ENCODE measurements around the gene PSORS1C1.

Gene PSORS1C1

GRCh38 chr6:31090275-31090972 lies 24.2 kb upstream of the PSORS1C1 start:
- TF ChIP-seq ZFX (IDR thresholded peaks at IDR 0.05) (no peak), CTCF (conservative IDR thresholded peaks at IDR 0.05) (no peak)
- no peak overlapping the region for H3K27ac ChIP-seq

- no peak for TF ChIP-seq CTCF (conservative IDR thresholded peaks at IDR 0.05)
- no peak for TF ChIP-seq ZFX (IDR thresholded peaks at IDR 0.05)
- no peak overlapping the region for H3K27ac ChIP-seq
Observed at GRCh38 chr6:31090973-31091364, 23.6 kb upstream of the PSORS1C1 start.

- TF ChIP-seq CTCF (conservative IDR thresholded peaks at IDR 0.05) (no peak), ZFX (IDR thresholded peaks at IDR 0.05) (no peak)
- no peak overlapping the region for H3K27ac ChIP-seq
Observed at GRCh38 chr6:31091680-31092079, 22.9 kb upstream of the PSORS1C1 start.

- TF ChIP-seq CTCF (conservative IDR thresholded peaks at IDR 0.05) (no peak), ZFX (IDR thresholded peaks at IDR 0.05) (no peak)
- H3K27ac ChIP-seq, result no peak overlapping the region
Observed at GRCh38 chr6:31092238-31092637, 22.4 kb upstream of the PSORS1C1 start.

GRCh38 chr6:31092769-31093505 lies 21.7 kb upstream of the PSORS1C1 start:
- no peak overlapping the region for H3K27ac ChIP-seq
- no peak for TF ChIP-seq CTCF (conservative IDR thresholded peaks at IDR 0.05)
- TF ChIP-seq ZFX (IDR thresholded peaks at IDR 0.05), result no peak

- H3K27ac ChIP-seq, result peak overlapping the region; percentile 22
- TF ChIP-seq ZFX (IDR thresholded peaks at IDR 0.05), result no peak
Observed at GRCh38 chr6:31094389-31094881, 20.2 kb upstream of the PSORS1C1 start.

- TF ChIP-seq CTCF (conservative IDR thresholded peaks at IDR 0.05) (no peak), ZFX (IDR thresholded peaks at IDR 0.05) (no peak)
- H3K27ac ChIP-seq, result no peak overlapping the region
Observed at GRCh38 chr6:31096215-31096614, 18.4 kb upstream of the PSORS1C1 start.
